Keratinocyte (primary cell): Measurements from ENCODE around the gene PRKCZ. TPM values are rescaled to one million over a fixed set of nuclear protein-coding genes. Genes with fewer than 3 reads are reported as not detected.

ENCODE experiments used
- DNase-seq: peaks from one replicate; pipeline ENCODE4 v3.0.0-alpha.2; 2011; ENCODE audit warnings: low read depth, missing footprints, low spot score
- FAIRE-seq: peaks from 2 replicates; lab custom pipeline; 2011; peaks lifted over from hg19 to GRCh38; lab: Jason Lieb, UNC
- H2AFZ ChIP-seq: 2 replicates; pipeline ENCODE4 v1.6.0; 2012; ENCODE audit warnings: low read length, control low read depth, inconsistent platforms; ENCODE audit not compliant: control insufficient read depth
- H3K27ac ChIP-seq: 2 replicates; pipeline ENCODE4 v1.5.1; 2011; ENCODE audit warnings: low read length; ENCODE audit not compliant: control insufficient read depth, insufficient read depth
- H3K27me3 ChIP-seq: 3 replicates; pipeline ENCODE4 v1.6.0; 2011; ENCODE audit warnings: low read length; ENCODE audit not compliant: control insufficient read depth, insufficient read depth; ENCODE audit errors: extremely low read depth
- H3K36me3 ChIP-seq, 2 experiments: 2 replicates in 1 of 2; 3 replicates in 1 of 2; pipeline ENCODE4 v1.5.1; 2011; ENCODE audit warnings: low read length in 2 of 2, mild to moderate bottlenecking in 1 of 2; ENCODE audit not compliant: control insufficient read depth in 2 of 2, insufficient read depth in 2 of 2; ENCODE audit errors: extremely low read depth in 1 of 2
- H3K4me1 ChIP-seq: 3 replicates; pipeline ENCODE4 v1.5.1; 2011; ENCODE audit warnings: low read length; ENCODE audit not compliant: control insufficient read depth, insufficient read depth; ENCODE audit errors: extremely low read depth
- H3K4me2 ChIP-seq: 3 replicates; pipeline ENCODE4 v1.6.0; 2011; ENCODE audit warnings: low read depth, low read length; ENCODE audit not compliant: control insufficient read depth, insufficient read depth; ENCODE audit errors: extremely low read depth
- H3K4me3 ChIP-seq, 3 experiments: fragments of 200-600 bp in 1 of 3; sonication (generic) in 1 of 3; 2 replicates in 2 of 3; 3 replicates in 1 of 3; pipeline ENCODE4 v1.5.1; 2011 to 2016; ENCODE audit warnings: low read length in 3 of 3, mild to moderate bottlenecking in 3 of 3, control low read depth in 2 of 3, inconsistent platforms in 1 of 3, low read depth in 1 of 3, mixed read lengths in 1 of 3, mixed run types in 1 of 3, moderate library complexity in 1 of 3; ENCODE audit not compliant: control insufficient read depth in 2 of 3, insufficient read depth in 2 of 3; ENCODE audit errors: extremely low read depth in 1 of 3
- H3K79me2 ChIP-seq: 2 replicates; pipeline ENCODE4 v1.6.0; 2012; ENCODE audit warnings: low read length; ENCODE audit not compliant: control insufficient read depth, insufficient read depth
- H3K9ac ChIP-seq: 3 replicates; pipeline ENCODE4 v1.6.0; 2011; ENCODE audit warnings: low read length; ENCODE audit not compliant: control insufficient read depth, insufficient read depth; ENCODE audit errors: extremely low read depth
- H3K9me1 ChIP-seq: 3 replicates; pipeline ENCODE4 v1.6.0; 2011; ENCODE audit warnings: low read length; ENCODE audit not compliant: control insufficient read depth, insufficient read depth; ENCODE audit errors: extremely low read depth
- H3K9me3 ChIP-seq: 2 replicates; pipeline ENCODE4 v1.5.1; 2012; ENCODE audit warnings: low read depth, low read length; ENCODE audit not compliant: control insufficient read depth
- H4K20me1 ChIP-seq: 3 replicates; pipeline ENCODE4 v1.6.0; 2011; ENCODE audit warnings: low read length; ENCODE audit not compliant: control insufficient read depth, insufficient read depth; ENCODE audit errors: extremely low read depth
- CTCF ChIP-seq, 3 experiments: IDR thresholded peaks in 1 of 3; conservative IDR thresholded peaks in 1 of 3; optimal IDR thresholded peaks in 1 of 3; 2 replicates in 2 of 3; 3 replicates in 1 of 3; pipeline versions ENCODE3 to v1.5.1; 2011; ENCODE audit warnings: low read length in 3 of 3, mild to moderate bottlenecking in 3 of 3, moderate library complexity in 2 of 3, control low read depth in 1 of 3, inconsistent platforms in 1 of 3; ENCODE audit not compliant: insufficient read depth in 2 of 3; ENCODE audit errors: extremely low read depth in 1 of 3
- EZH2 ChIP-seq: IDR thresholded peaks from one replicate; pipeline ENCODE4 v1.6.1; 2012; ENCODE audit warnings: inconsistent platforms, mild to moderate bottlenecking, low read length, moderate library complexity
- dilution Hi-C: fragments of 300-500 bp; cut with MboI; formaldehyde crosslinking; loops from one replicate; pipeline ENCODE4 v1.7.0; 2020; ENCODE audit warnings: low sequenced_read_pairs; ENCODE audit not compliant: extremely low pct_ligation_motif_present
- polyA plus RNA-seq, 5 experiments: library from polyadenylated mRNA; depleted of rRNA in 3 of 5; stranded (reverse) in 3 of 5; stranded (forward) in 1 of 5; unstranded in 1 of 5; fragments of >200 nt; gene quantifications; 1 replicate in 1 of 5; 2 replicates in 3 of 5; 3 replicates in 1 of 5; pipeline versions ENCODE4 v1.2.1 to v1.2.3, GENCODE V29; 2011 to 2012; ENCODE audit warnings: missing spikeins in 2 of 5, low read depth in 1 of 5, low replicate concordance in 1 of 5

Gene PRKCZ
- polyA plus RNA-seq, 1 donor (not counting 4 experiments of a cell fraction or from before 2014, with no cell fraction given): 36.3 TPM

GRCh38 chr1:2014741-2015735, 35.2 kb upstream of the PRKCZ start:
- H3K79me2 ChIP-seq: no peaks in the 10 kb centered on the region
- no peak for DNase-seq
- no peak overlapping the region for H2AFZ ChIP-seq
- no peaks in the 10 kb centered on the region for H3K9me3 ChIP-seq
- H4K20me1 ChIP-seq: peaks cover 3% of the 10 kb centered on the region
- no peak overlapping the region for H3K9ac ChIP-seq
- TF ChIP-seq CTCF (optimal IDR thresholded peaks at IDR 0.05 in 1 of 3, IDR thresholded peaks at IDR 0.05 in 1 of 3, conservative IDR thresholded peaks at IDR 0.05 in 1 of 3; ENCODE audit: extremely low read depth in 1 of 3, insufficient read depth in 2 of 3, low read length in 3 of 3) (no peak), EZH2 (no peak)
- H3K36me3 ChIP-seq: no peaks in the 10 kb centered on the region
- H3K4me3 ChIP-seq: no peak overlapping the region
- no peak overlapping the region for H3K4me2 ChIP-seq
- H3K27ac ChIP-seq: no peak overlapping the region
- peaks cover 38% of the 10 kb centered on the region for H3K27me3 ChIP-seq
- H3K9me1 ChIP-seq: no peaks in the 10 kb centered on the region
- no peak for FAIRE-seq
- no peaks in the 10 kb centered on the region for H3K4me1 ChIP-seq
- dilution Hi-C loops: no loop called here

GRCh38 chr1:2016123-2016522, 34.1 kb upstream of the PRKCZ start:
- Histone ChIP-seq H3K27me3 (peaks cover 46% of the 10 kb centered on the region), H3K9me1 (no peaks in the 10 kb centered on the region), H3K4me2 (no peak overlapping the region), H2AFZ (no peak overlapping the region), H3K9ac (no peak overlapping the region), H4K20me1 (peaks cover 3% of the 10 kb centered on the region), H3K27ac (no peak overlapping the region), H3K4me3 (no peak overlapping the region), H3K4me1 (no peaks in the 10 kb centered on the region), H3K36me3 (no peaks in the 10 kb centered on the region), H3K9me3 (no peaks in the 10 kb centered on the region), H3K79me2 (no peaks in the 10 kb centered on the region)
- dilution Hi-C loops: no loop called here
- no peak for DNase-seq
- no peak for TF ChIP-seq EZH2
- TF ChIP-seq CTCF (optimal IDR thresholded peaks at IDR 0.05 in 1 of 3, IDR thresholded peaks at IDR 0.05 in 1 of 3, conservative IDR thresholded peaks at IDR 0.05 in 1 of 3; ENCODE audit: extremely low read depth in 1 of 3, insufficient read depth in 2 of 3, low read length in 3 of 3): no peak
- no peak for FAIRE-seq
